CD4-positive, alpha-beta T cell (primary cell): ENCODE data around the gene LRRC25. TPM values are rescaled to one million over a fixed set of nuclear protein-coding genes. Genes with fewer than 3 reads are reported as not detected.
A peak's percentile ranks its signal among the peaks of the same experiment; 100 is the strongest.

Experiments used
- ATAC-seq: fragments of 200-7000 bp; cut with Tn5 transposase; one replicate; pipeline ENCODE4 v1.10.0; 2022; ENCODE audit warnings: mild to moderate bottlenecking; ENCODE audit not compliant: poor library complexity
- CTCF ChIA-PET: fragments of 350-600 bp; sonication (Branson Sonifier 250); formaldehyde crosslinking; loops from one replicate; lab custom pipeline; 2021; ENCODE audit warnings: antibody characterized with exemption, inconsistent platforms; lab: Charles Lee
- POLR2A ChIA-PET: fragments of 350-600 bp; sonication (Branson Sonifier 250); formaldehyde crosslinking; loops from one replicate; lab custom pipeline; 2021; ENCODE audit warnings: antibody characterized with exemption, inconsistent platforms; lab: Charles Lee
- DNase-seq, 14 experiments: peaks; one replicate each; pipeline ENCODE4 v3.0.0-alpha.2; 2013 to 2020; ENCODE audit warnings: mixed read lengths in 2 of 14
- H3K27ac ChIP-seq, 2 donors: one replicate each; pipeline versions ENCODE4 v1.5.1 to v1.7.0; 2013; ENCODE audit warnings: low read length in 2 of 2, low read depth in 1 of 2, mild to moderate bottlenecking in 1 of 2
- H3K27me3 ChIP-seq, 2 experiments: 1 replicate in 1 of 2; 2 replicates in 1 of 2; pipeline versions ENCODE4 v1.6.1 to v1.7.0; 2013; ENCODE audit warnings: low read length in 2 of 2, control low read depth in 1 of 2, mild to moderate bottlenecking in 1 of 2, moderate library complexity in 1 of 2; ENCODE audit not compliant: insufficient read depth in 2 of 2, control insufficient read depth in 1 of 2
- H3K36me3 ChIP-seq: one replicate; pipeline ENCODE4 v1.6.1; 2013; ENCODE audit warnings: low read length, control low read depth; ENCODE audit not compliant: insufficient read depth
- H3K4me1 ChIP-seq: one replicate; pipeline ENCODE4 v1.6.1; 2013; ENCODE audit warnings: low read length, control low read depth; ENCODE audit not compliant: insufficient read depth
- H3K4me3 ChIP-seq: one replicate; pipeline ENCODE4 v1.5.1; 2013; ENCODE audit warnings: mild to moderate bottlenecking, low read length, moderate library complexity
- H3K9me3 ChIP-seq, 2 experiments: 1 replicate in 1 of 2; 2 replicates in 1 of 2; pipeline versions ENCODE4 v1.6.1 to v1.7.0; 2013; ENCODE audit warnings: low read length in 2 of 2, mild to moderate bottlenecking in 2 of 2, control low read depth in 1 of 2, moderate library complexity in 1 of 2; ENCODE audit not compliant: control insufficient read depth in 1 of 2, insufficient read depth in 1 of 2
- H3K27ac Mint-ChIP-seq: one replicate; pipeline ENCODE4 v1.8.0; 2020; ENCODE audit warnings: mixed read lengths
- H3K27me3 Mint-ChIP-seq: one replicate; pipeline ENCODE4 v1.8.0; 2021; ENCODE audit warnings: mixed read lengths
- H3K36me3 Mint-ChIP-seq: one replicate; pipeline ENCODE4 v1.8.0; 2021; ENCODE audit warnings: low read depth, mixed read lengths
- H3K4me1 Mint-ChIP-seq: one replicate; pipeline ENCODE4 v1.8.0; 2021; ENCODE audit warnings: low read depth, mixed read lengths
- H3K4me3 Mint-ChIP-seq: one replicate; pipeline ENCODE4 v1.8.0; 2020; ENCODE audit warnings: mild to moderate bottlenecking, mixed read lengths
- H3K9me3 Mint-ChIP-seq: one replicate; pipeline ENCODE4 v1.8.0; 2020; ENCODE audit warnings: mixed read lengths
- intact Hi-C, 2 experiments: fragments of 100-400 bp; cut with DNase I in 1 of 2; cut with micrococcal nuclease in 1 of 2; formaldehyde crosslinking; loops; one replicate each; pipeline versions ENCODE4 v1.15.1 to v1.9.0; 2023 to 2025; cut with DNase I, micrococcal nuclease
- total RNA-seq, 174 experiments: library from RNA in 2 of 174; stranded (reverse) in 2 of 174; gene quantifications; one replicate each; pipeline ENCODE4 v1.2.3 and lab custom pipeline; 2021 to 2026
- TF ChIP-seq, protein P1 (sequence below): fragments of 200-600 bp; IDR thresholded peaks from one replicate; pipeline ENCODE4 v1.8.0; 2022; ENCODE audit warnings: antibody characterized with exemption, mild to moderate bottlenecking

The LRRC25 gene
- total RNA-seq, 2 experiments from 2014 or later: 0.82 to 0.92 TPM

DNA sequence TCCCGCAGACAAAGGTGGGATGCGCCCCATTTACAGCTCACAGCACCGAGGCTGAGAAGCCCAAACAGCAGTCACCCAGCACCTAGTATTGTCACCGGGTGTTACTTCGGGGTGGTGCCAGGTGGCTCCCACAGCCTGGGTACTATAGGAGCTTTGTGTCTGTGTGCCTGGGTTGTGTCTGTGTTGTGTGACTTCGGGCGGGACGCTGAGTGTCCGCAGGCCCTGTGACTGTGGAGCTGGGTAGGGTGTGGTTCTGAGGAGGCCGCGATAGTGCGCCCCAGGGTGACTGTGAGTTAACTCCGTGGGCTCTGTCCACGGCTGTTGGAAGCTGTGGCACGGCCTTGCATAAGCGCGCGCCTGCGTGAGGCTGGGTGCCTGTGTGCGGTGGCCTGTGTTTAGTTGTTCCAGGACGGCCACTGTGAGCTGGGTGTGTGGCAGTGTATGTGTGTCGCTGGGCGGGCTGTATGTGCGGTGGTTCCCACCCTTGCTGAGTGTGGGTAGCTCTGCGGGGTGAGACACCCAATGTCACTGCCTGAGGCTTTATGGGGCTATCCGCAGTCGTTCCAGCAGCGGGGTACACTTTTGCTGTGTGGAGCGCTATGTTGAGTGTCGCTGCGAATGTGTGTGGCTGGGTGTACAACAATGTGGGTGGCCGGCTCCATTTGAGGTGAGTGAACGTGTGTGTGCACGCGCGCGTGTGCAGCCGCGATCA is 21.2 kb upstream of the LRRC25 start:
- Histone ChIP-seq H3K27me3 (peaks cover 11 to 30% of the 10 kb centered on the region in 2 experiments), H3K4me1 (peaks cover 91% of the 10 kb centered on the region), H3K27ac (peak overlapping the region; percentile 18 to 41), H3K36me3 (peaks cover 6% of the 10 kb centered on the region), H3K4me3 (peak overlapping the region; percentile 54), H3K9me3 (no peaks in the 10 kb centered on the region)
- H3K36me3 Mint-ChIP-seq: no peaks in the 10 kb centered on the region
- peaks cover 83% of the 10 kb centered on the region for H3K4me1 Mint-ChIP-seq
- DNase-seq (peak in 5 of 14 experiments; percentile 27 to 83 (median 48)), ATAC-seq (peak; percentile 25)
- H3K4me3 Mint-ChIP-seq: peak overlapping the region; percentile 92
- CTCF ChIA-PET: interaction anchor here (0.9 to 5.7 kb wide), 8 partner anchors 8 to 227 kb away, joined by 3 to 32 read pairs (median 6); partner anchors contain the start of gene LSM4
- TF ChIP-seq, protein P1, sequence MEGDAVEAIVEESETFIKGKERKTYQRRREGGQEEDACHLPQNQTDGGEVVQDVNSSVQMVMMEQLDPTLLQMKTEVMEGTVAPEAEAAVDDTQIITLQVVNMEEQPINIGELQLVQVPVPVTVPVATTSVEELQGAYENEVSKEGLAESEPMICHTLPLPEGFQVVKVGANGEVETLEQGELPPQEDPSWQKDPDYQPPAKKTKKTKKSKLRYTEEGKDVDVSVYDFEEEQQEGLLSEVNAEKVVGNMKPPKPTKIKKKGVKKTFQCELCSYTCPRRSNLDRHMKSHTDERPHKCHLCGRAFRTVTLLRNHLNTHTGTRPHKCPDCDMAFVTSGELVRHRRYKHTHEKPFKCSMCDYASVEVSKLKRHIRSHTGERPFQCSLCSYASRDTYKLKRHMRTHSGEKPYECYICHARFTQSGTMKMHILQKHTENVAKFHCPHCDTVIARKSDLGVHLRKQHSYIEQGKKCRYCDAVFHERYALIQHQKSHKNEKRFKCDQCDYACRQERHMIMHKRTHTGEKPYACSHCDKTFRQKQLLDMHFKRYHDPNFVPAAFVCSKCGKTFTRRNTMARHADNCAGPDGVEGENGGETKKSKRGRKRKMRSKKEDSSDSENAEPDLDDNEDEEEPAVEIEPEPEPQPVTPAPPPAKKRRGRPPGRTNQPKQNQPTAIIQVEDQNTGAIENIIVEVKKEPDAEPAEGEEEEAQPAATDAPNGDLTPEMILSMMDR: no peak
- H3K9me3 Mint-ChIP-seq: no peaks in the 10 kb centered on the region
- POLR2A ChIA-PET: interaction anchor here (0.7 to 9.0 kb wide), 14 partner anchors 10 to 226 kb away, joined by 3 to 97 read pairs (median 4); partner anchors contain the start of genes JUND, MPV17L2, REX1BD and UBA52
- H3K27me3 Mint-ChIP-seq: peaks cover 42% of the 10 kb centered on the region
- H3K27ac Mint-ChIP-seq: peak overlapping the region; percentile 81
- intact Hi-C loops: loop anchor here in 1 of 2 experiments (5.0 kb wide), 2 partner anchors 76 to 91 kb away; partner anchors contain the start of gene PGPEP1

- peaks cover under 1% of the 10 kb centered on the region for H3K36me3 ChIP-seq
- intact Hi-C loops: loop anchor here in 1 of 2 experiments (5.0 kb wide), 2 partner anchors 76 to 91 kb away; partner anchors contain the start of gene PGPEP1
- Mint-ChIP-seq H3K27me3 (peaks cover 42% of the 10 kb centered on the region), H3K27ac (peak overlapping the region; percentile 81), H3K36me3 (no peaks in the 10 kb centered on the region), H3K4me1 (peaks cover 77% of the 10 kb centered on the region), H3K9me3 (no peaks in the 10 kb centered on the region), H3K4me3 (peak overlapping the region; percentile 92)
- CTCF ChIA-PET: interaction anchor here (1.5 to 5.7 kb wide), 6 partner anchors 10 to 226 kb away, joined by 3 to 32 read pairs (median 9); no protein-coding TSS in a partner anchor
- no peak for ATAC-seq
- H3K27me3 ChIP-seq: peaks cover 11 to 30% of the 10 kb centered on the region in 2 experiments
- H3K4me1 ChIP-seq: peaks cover 85% of the 10 kb centered on the region
- no peaks in the 10 kb centered on the region for H3K9me3 ChIP-seq
- H3K4me3 ChIP-seq: peak overlapping the region; percentile 54
- DNase-seq: peak in 2 of 14 experiments; percentile 58 to 65
- TF ChIP-seq, protein P1: no peak
- peak overlapping the region in 1 of 2 donors; percentile 41 for H3K27ac ChIP-seq
- POLR2A ChIA-PET: interaction anchor here (0.7 to 9.0 kb wide), 7 partner anchors 11 to 485 kb away, joined by 3 to 97 read pairs (median 4); partner anchors contain the start of genes CCDC124, JUND and MPV17L2
These were observed 20.6 kb upstream of the LRRC25 start for GRCh38 chr19:18418029-18418482.

DNA sequence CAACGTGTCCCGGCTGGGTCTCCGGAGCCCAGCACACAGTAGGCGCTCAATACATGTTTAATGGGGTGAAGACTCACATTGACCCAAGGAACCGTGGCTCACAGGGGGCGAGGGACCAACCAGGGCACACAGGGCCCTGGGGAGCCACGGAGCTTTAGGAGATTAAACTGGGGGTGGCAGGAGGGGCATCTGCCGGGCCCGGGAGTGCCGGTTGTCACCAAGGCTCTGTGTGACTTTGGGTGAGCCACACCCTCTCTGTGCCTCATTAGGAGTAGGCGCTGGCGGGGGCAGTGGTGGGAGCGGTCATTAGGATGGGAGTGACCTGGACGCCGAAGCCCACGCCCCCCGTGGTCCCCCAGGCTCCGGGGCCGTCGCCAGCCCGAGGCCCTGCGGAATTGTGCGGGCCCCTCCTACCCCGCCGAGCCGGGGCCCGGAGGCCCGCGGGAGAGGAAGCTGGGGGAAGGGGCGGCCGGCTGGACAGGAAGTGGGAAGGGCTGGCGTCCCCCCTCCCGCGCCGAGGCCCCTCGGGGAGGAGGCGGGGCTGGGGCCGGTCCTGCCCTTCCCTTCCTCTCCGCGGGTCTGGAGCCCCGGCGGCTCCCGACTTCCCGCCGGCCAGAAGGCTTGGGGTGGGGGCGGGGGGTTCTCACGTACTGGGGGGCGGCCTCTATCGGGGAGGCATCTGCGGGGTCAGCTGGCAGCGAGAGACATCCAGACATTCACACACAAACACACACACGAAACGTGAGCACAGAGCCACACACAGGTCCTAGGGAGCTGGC is 20.0 kb upstream of the LRRC25 start:
- H3K4me3 Mint-ChIP-seq: peak overlapping the region; percentile 92
- peaks cover 48% of the 10 kb centered on the region for H3K27me3 Mint-ChIP-seq
- H3K9me3 Mint-ChIP-seq: no peaks in the 10 kb centered on the region
- Histone ChIP-seq H3K27ac (peak overlapping the region in 1 of 2 donors; percentile 67), H3K9me3 (no peaks in the 10 kb centered on the region), H3K36me3 (no peaks in the 10 kb centered on the region), H3K4me1 (peaks cover 79% of the 10 kb centered on the region), H3K4me3 (peak overlapping the region; percentile 54), H3K27me3 (peaks cover 11 to 30% of the 10 kb centered on the region in 2 experiments)
- TF ChIP-seq, protein P1: no peak
- ChIA-PET POLR2A (interaction anchor here (0.6 to 9.0 kb wide), 9 partner anchors 11 to 786 kb away, joined by 3 to 97 read pairs (median 4); partner anchors contain the start of genes CCDC124, JUND, LSM4 and NR2C2AP), CTCF (interaction anchor here (1.5 to 5.7 kb wide), 5 partner anchors 11 to 225 kb away, joined by 3 to 32 read pairs (median 4); no protein-coding TSS in a partner anchor)
- DNase-seq: peak in 4 of 14 experiments; percentile 18 to 66 (median 60)
- H3K4me1 Mint-ChIP-seq: peaks cover 71% of the 10 kb centered on the region
- H3K27ac Mint-ChIP-seq: peak overlapping the region; percentile 81
- intact Hi-C loops: loop anchor here in 1 of 2 experiments (5.0 kb wide), 2 partner anchors 75 to 90 kb away; partner anchors contain the start of gene PGPEP1
- no peaks in the 10 kb centered on the region for H3K36me3 Mint-ChIP-seq
- no peak for ATAC-seq
